Measurements from ENCODE around the gene PRR19.

The PRR19 gene

GRCh38 chr19:42295831-42296525, 6.0 kb upstream of the PRR19 start:
- peak; percentile 84 for DNase-seq (ENCODE audit: low read depth)

DNA sequence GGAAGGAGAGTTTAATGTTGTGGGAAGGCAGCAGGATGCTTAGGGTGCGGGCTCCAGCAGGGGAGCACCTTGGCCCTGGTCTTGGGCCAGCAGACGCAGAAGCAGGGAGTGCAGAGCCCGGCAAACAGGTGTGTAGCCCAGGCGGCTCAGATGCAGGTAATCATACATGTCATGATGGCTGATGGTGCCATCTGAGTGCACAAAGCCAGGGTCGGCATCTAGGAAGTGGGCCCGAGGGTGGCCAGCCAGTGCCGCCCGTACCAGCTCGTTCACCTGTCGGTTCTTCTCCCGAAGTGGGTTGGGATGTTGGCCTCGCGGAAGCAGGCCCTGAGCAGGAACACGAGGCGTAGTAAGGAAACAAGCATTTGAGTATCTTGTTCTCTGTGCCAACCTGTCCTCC, 4.9 kb upstream of the PRR19 start:
- no peak for DNase-seq (ENCODE audit: low read depth)

DNA sequence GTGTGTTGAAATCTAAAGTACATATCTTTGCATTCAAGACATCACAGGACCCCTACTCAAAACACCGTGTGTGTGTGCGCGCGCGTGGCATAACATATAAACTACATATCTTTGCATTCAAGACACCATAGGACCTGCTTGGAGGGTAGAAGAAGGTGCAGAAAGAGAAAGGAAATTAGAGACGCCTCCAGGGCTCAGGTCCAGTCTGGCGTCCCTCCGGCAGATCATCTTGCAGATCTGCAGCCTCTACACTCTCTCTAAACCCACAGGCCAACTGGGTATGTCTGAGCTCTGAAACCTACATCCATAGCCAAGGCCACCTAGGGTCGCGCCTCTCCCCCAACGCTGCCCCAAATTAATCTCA, 1.2 kb downstream of the PRR19 start:
- no peak for DNase-seq (ENCODE audit: low read depth)

- DNase-seq (ENCODE audit: low read depth): no peak
Observed at GRCh38 chr19:42303876-42304275, 1.9 kb downstream of the PRR19 start.

DNA sequence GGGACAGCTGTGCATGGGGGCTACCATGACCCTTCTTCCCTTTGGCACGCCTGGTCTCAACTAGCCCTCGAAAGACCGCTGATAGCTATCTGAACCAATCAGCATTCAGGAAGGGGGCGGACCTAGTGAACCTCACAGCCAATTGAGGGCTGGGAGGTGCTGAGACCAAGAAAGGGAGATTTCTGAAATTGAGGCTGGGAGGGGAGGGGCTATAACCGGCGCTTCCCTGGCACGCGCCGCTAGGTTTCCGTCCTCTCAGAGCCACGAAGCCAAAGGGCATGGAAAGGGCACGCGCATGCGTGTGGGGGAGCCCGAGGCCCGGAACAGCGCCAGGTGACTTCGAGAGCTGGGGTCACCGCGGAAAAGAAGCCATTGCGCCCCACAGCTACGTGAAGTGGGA, 4.7 kb downstream of the PRR19 start:
- DNase-seq (ENCODE audit: low read depth): no peak

- no peak for DNase-seq (ENCODE audit: low read depth)
Observed at GRCh38 chr19:42309686-42310085, 7.8 kb downstream of the PRR19 start.

DNA sequence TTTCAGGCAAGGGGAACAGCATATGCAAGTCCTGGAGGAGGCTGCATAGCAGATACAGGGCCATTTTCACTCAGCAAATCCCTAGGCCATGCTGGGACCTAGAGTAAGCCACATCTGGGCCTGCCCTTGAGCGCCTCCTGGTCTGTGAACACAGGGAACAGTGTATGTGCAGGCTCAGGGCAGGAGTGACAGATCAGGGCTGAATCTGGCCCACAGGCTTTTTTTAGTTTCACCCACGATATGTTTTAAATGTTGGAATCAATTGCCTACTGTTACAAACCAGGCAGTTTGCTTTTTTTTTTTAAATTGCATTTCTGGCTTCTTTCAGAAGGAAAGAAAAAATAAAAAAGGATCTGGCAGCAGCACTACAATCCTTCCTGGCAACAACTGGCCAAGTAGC, 9.7 kb downstream of the PRR19 start:
- no peak for DNase-seq (ENCODE audit: low read depth)

GRCh38 chr19:42312370-42312769, 10.4 kb downstream of the PRR19 start:
- DNase-seq (ENCODE audit: low read depth): no peak

DNA sequence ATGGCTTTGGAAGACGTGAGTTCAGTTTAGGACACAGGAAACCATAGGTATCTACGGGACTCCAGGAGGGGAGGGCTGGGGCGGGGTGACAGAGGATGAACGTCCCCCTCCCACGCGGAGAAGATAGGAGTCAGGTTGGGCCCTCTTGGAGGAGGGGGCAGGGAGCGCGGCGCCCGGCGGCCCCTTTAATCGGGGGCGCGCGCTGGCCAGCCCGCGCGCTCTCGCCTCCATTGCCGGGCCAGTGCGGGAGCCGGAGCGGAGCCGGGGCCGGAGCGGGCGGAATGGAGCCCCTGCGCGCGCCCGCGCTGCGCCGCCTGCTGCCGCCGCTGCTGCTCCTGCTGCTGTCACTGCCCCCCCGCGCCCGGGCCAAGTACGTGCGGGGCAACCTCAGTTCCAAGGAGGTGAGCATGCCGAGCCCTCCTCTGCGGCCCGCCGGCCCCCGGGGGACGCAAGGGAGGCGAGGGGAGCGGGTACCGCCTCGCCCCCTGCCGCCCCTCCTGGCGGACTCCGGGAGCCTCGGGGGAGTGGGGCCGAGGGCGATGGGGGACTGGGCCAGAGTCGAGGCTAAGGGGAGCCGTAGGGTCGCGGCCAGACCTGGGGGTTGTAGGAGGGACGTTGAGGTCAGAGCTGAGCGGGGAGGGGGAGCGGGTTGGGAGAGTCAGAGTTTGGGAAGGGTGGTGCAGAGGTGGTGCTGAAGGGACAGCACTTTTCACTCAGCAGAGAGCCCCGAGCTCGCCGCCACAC, 11.3 kb downstream of the PRR19 start, which contains the start of gene TMEM145:
Gene TMEM145, plus strand, starts transcription at position 214 of the 744 bp plus-strand sequence. Its CDS starts 68 bp downstream, at position 282.
- DNase-seq (ENCODE audit: low read depth): no peak

DNA sequence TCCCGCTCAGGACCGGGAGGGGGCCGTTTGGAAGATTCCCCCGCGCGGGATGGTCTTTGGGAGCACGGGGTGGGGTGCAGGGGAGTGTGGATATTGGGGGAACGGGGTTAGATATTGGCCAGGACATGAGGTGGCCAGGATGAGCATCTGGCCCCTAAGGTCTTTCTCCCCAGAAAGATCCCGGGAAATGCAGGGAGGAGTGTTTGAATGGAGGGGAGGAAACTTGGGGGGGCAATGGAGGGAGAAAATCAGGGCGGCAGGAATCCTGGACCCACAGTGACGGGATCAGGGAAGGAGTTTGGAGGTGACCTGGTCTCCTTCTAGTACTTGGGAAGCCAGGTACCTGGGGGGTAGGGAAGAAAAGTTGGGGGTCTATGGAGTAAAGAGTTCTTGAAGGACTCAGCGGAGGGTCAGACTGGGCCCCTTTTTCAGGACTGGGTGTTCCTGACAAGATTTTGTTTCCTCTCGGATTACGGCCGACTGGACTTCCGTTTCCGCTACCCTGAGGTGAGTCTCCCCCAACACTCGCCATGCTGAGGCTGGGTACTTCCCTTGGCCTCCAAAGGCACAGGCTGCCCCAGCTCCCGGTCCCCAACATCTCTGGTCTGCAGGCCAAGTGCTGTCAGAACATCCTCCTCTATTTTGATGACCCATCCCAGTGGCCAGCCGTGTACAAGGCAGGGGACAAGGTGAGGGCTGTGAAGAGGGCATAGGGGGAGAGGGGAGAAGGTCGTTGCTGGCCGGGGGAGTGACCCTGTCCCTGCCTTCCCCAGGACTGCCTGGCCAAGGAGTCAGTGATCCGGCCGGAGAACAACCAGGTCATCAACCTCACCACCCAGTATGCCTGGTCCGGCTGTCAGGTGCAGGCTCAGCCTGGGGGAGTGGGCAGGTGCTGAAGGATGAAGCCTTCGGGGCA, 12.2 kb downstream of the PRR19 start:
- DNase-seq (ENCODE audit: low read depth): no peak

- DNase-seq (ENCODE audit: low read depth): no peak
Observed at GRCh38 chr19:42315024-42315423, 13.1 kb downstream of the PRR19 start.

- no peak for DNase-seq (ENCODE audit: low read depth)
Observed at GRCh38 chr19:42316223-42317211, 14.6 kb downstream of the PRR19 start.

DNA sequence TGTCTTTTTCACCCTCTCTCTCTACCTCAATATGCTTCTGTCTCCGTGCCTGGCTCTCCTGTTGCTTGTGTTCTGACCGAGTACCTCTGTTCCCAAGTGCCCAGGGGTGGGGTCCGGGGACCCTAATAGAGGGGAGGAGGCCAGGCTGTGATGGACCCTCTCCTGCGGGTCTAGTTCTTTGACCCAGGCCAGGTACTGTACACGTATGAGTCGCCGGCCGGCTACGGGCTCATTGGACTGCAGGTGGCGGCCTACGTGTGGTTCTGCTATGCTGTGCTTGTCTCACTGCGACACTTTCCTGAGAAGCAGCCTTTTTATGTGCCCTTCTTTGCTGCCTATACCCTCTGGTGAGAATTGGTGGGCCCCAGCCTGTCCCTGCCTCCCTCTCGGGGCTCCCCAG, 15.6 kb downstream of the PRR19 start:
- no peak for DNase-seq (ENCODE audit: low read depth)

GRCh38 chr19:42322305-42322704, 20.4 kb downstream of the PRR19 start:
- DNase-seq (ENCODE audit: low read depth): no peak

- DNase-seq (ENCODE audit: low read depth): no peak
Observed at GRCh38 chr19:42323473-42323851, 21.5 kb downstream of the PRR19 start.

DNA sequence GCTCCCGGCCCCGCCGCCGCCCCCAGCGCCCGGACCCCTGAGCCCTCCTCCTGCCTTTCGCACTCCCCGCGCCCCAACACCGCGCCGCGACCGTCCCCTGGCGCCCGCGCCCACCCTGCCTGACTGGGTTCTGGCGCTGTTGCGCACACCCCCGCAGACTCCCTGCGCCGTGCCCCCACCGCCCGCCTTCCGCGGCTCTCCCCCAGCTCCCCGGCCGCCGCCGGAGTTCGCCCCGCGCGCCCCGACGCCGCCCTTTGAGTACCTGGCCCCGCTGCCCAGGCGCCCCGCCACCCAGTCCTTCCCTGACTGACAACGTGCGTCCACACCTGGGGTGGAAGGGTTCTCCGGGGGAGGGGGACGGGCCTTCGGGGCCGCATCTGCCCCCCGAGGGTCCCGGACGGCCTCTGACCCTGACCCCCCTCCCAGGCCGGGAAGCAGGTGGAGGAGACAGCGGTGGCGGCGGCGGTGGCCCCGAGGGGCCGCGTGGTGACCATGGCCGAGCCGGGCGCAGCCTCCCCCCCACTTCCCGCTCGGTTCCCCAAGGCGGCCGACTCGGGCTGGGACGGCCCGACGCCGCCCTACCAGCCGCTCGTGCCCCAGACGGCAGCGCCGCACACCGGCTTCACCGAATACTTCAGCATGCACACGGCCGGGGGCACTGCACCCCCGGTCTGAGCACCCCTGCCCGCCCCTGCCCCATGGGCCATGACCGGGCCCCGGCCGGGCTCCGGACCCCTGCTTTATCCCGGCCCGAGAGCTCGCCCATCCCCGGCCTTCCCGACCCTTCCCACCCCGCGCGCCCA, 22.1 kb downstream of the PRR19 start:
- no peak for DNase-seq (ENCODE audit: low read depth)

GRCh38 chr19:42324655-42325307, 22.8 kb downstream of the PRR19 start:
- DNase-seq (ENCODE audit: low read depth): no peak

DNA sequence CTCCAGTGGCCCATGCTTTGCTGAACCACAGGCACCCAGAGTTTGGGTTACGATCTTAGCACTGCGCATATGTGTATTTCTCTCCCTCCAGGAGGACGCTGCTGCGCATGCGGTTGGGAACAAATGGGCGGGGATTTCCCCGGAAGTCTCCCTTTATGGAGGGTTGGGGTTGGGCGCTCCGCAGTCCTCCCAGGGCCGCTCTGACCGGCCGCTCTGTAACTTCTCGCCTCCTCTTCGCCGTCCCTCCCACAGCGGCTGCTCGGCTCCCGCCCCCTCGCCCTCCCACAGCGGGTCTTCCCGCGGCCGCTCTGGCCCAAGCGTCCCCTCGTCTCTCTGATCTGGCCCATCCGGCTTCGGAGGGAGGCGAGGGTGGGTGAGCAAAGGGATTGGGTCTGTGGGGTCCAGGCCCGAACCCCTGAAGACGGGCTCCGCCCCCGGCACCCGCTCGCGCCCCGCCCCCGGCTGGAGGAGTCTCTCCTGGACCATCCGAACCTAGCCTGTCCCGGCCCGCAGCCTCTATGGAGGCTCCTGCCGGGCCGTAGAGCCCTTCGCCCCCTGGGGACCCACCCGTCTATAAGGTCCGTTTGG, 23.5 kb downstream of the PRR19 start, which contains the start of gene MEGF8:
Gene MEGF8, plus strand, starts transcription at position 328 of the 588 bp plus-strand sequence. CDS start 609 bp downstream, outside the sequence.
- DNase-seq (ENCODE audit: low read depth): peak; percentile 97

Data from stimulated activated CD8-positive, alpha-beta memory T cell treated with anti-CD3 and anti-CD28 coated beads, Interleukin-12 subunit alpha, Interleukin-12 subunit beta, amount 100 ng/mL, for 1 hour (primary cell).